Measurements from ENCODE around the gene CAB39. TPM values are rescaled to one million over a fixed set of nuclear protein-coding genes. Genes with fewer than 3 reads are reported as not detected.

The CAB39 gene
- polyA plus RNA-seq, 4 donors: 77.1 to 91.5 (median 84.1) TPM

Other genes starting within 250 kb of the CAB39 start
- 1,000 to 10,000 TPM in 1 of 4 donors, 100 to 1,000 TPM in 3; 848 to 1,175 (median 938) TPM for gene ITM2C, start 152.1 kb downstream of the CAB39 start, polyA plus RNA-seq (ENCODE audit: insufficient read length in 4 of 4)
- gene GPR55, start 212.4 kb downstream of the CAB39 start, polyA plus RNA-seq (ENCODE audit: insufficient read length in 4 of 4): under 1 TPM; 0.18 to 0.44 (median 0.23) TPM